ENCODE measurements around the gene GPSM1. TPM values are rescaled to one million over a fixed set of nuclear protein-coding genes. Genes with fewer than 3 reads are reported as not detected.

The GPSM1 gene
- total RNA-seq, 1 donor from 2014 or later, result 31.7 TPM

- peaks cover 12% of the 10 kb centered on the region for H3K27me3 Mint-ChIP-seq (ENCODE audit: unreplicated experiment)
- H3K4me1 Mint-ChIP-seq (ENCODE audit: unreplicated experiment), result peaks cover 6% of the 10 kb centered on the region
- no peaks in the 10 kb centered on the region for H3K9me3 Mint-ChIP-seq (ENCODE audit: unreplicated experiment)
- H3K36me3 Mint-ChIP-seq (ENCODE audit: low read depth, unreplicated experiment), result no peaks in the 10 kb centered on the region
- TF ChIP-seq CTCF (IDR thresholded peaks at IDR 0.05; ENCODE audit: unreplicated experiment), result no peak
- no peak for DNase-seq (ENCODE audit: low spot score)
- no peak within 1 kb of the TSS for H3K27ac Mint-ChIP-seq (ENCODE audit: unreplicated experiment)
- no peak within 1 kb of the TSS for H3K4me3 Mint-ChIP-seq (ENCODE audit: unreplicated experiment)
Observed at GRCh38 chr9:136373300-136374182, 46.2 kb downstream of the GPSM1 start, which contains the start of gene CARD9. Gene CARD9 (minus strand): TSS chr9:136373669. CDS start chr9:136372078, 1,591 bp downstream.

- no peaks in the 10 kb centered on the region for H3K36me3 Mint-ChIP-seq (ENCODE audit: low read depth, unreplicated experiment)
- no peak for TF ChIP-seq CTCF (IDR thresholded peaks at IDR 0.05; ENCODE audit: unreplicated experiment)
- peaks cover 6% of the 10 kb centered on the region for H3K4me1 Mint-ChIP-seq (ENCODE audit: unreplicated experiment)
- no peak overlapping the region for H3K4me3 Mint-ChIP-seq (ENCODE audit: unreplicated experiment)
- peaks cover 10% of the 10 kb centered on the region for H3K27me3 Mint-ChIP-seq (ENCODE audit: unreplicated experiment)
- no peak overlapping the region for H3K27ac Mint-ChIP-seq (ENCODE audit: unreplicated experiment)
- DNase-seq (ENCODE audit: low spot score), result no peak
- H3K9me3 Mint-ChIP-seq (ENCODE audit: unreplicated experiment), result no peaks in the 10 kb centered on the region
Observed at GRCh38 chr9:136374183-136374575, 46.8 kb downstream of the GPSM1 start.

GRCh38 chr9:136375096-136375495, 47.8 kb downstream of the GPSM1 start:
- H3K36me3 Mint-ChIP-seq (ENCODE audit: low read depth, unreplicated experiment), result no peaks in the 10 kb centered on the region
- no peak for DNase-seq (ENCODE audit: low spot score)
- H3K27ac Mint-ChIP-seq (ENCODE audit: unreplicated experiment), result no peak overlapping the region
- peaks cover 6% of the 10 kb centered on the region for H3K4me1 Mint-ChIP-seq (ENCODE audit: unreplicated experiment)
- no peak for TF ChIP-seq CTCF (IDR thresholded peaks at IDR 0.05; ENCODE audit: unreplicated experiment)
- peaks cover 6% of the 10 kb centered on the region for H3K27me3 Mint-ChIP-seq (ENCODE audit: unreplicated experiment)
- no peak overlapping the region for H3K4me3 Mint-ChIP-seq (ENCODE audit: unreplicated experiment)
- H3K9me3 Mint-ChIP-seq (ENCODE audit: unreplicated experiment), result no peaks in the 10 kb centered on the region

GRCh38 chr9:136376457-136376856, 49.1 kb downstream of the GPSM1 start:
- Mint-ChIP-seq H3K9me3 (ENCODE audit: unreplicated experiment) (no peaks in the 10 kb centered on the region), H3K4me3 (ENCODE audit: unreplicated experiment) (no peak overlapping the region), H3K27ac (ENCODE audit: unreplicated experiment) (no peak overlapping the region), H3K36me3 (ENCODE audit: low read depth, unreplicated experiment) (peaks cover 3% of the 10 kb centered on the region), H3K27me3 (ENCODE audit: unreplicated experiment) (peaks cover 4% of the 10 kb centered on the region), H3K4me1 (ENCODE audit: unreplicated experiment) (peaks cover 6% of the 10 kb centered on the region)
- DNase-seq (ENCODE audit: low spot score), result no peak
- no peak for TF ChIP-seq CTCF (IDR thresholded peaks at IDR 0.05; ENCODE audit: unreplicated experiment)
